IMR-90 (cell line): ENCODE measurements around the gene CAT.

Experiments used
- BHLHE40 ChIP-seq: fragments of 150-350 bp; IDR thresholded peaks from 2 replicates; pipeline ENCODE4 v1.6.1; 2016; ENCODE audit warnings: mild to moderate bottlenecking, low read depth, low read length
- CTCF ChIP-seq: conservative IDR thresholded peaks from 2 replicates; pipeline ENCODE4 v1.5.1; 2012; ENCODE audit warnings: mild to moderate bottlenecking, low read depth, low read length, improper control_type of control experiment
- FOS ChIP-seq: fragments of 150-350 bp; IDR thresholded peaks from 2 replicates; pipeline ENCODE4 v1.6.1; 2016; ENCODE audit warnings: low read depth, low read length
- MAFK ChIP-seq: IDR thresholded peaks from 2 replicates; pipeline ENCODE4 v1.6.1; 2012; ENCODE audit warnings: low read depth, low read length, improper control_type of control experiment
- MAZ ChIP-seq: IDR thresholded peaks from 2 replicates; pipeline ENCODE4 v1.6.1; 2012; ENCODE audit warnings: low read depth, mild to moderate bottlenecking, low read length, improper control_type of control experiment, moderate library complexity, borderline replicate concordance
- MXI1 ChIP-seq: IDR thresholded peaks from 2 replicates; pipeline ENCODE4 v1.6.1; 2012; ENCODE audit warnings: low read depth, mild to moderate bottlenecking, low read length, moderate library complexity, borderline replicate concordance
- NFE2L2 ChIP-seq: fragments of 150-350 bp; IDR thresholded peaks from 2 replicates; pipeline ENCODE4 v1.6.1; 2016; ENCODE audit warnings: low read depth, mild to moderate bottlenecking, low read length
- POLR2A ChIP-seq: IDR thresholded peaks from 2 replicates; pipeline ENCODE4 v1.6.1; 2012; ENCODE audit warnings: mild to moderate bottlenecking, low read depth, low read length
- RAD21 ChIP-seq: IDR thresholded peaks from 2 replicates; pipeline ENCODE4 v1.6.1; 2012; ENCODE audit warnings: low read length, improper control_type of control experiment
- RFX5 ChIP-seq: IDR thresholded peaks from 2 replicates; pipeline ENCODE4 v1.8.0; 2012; ENCODE audit warnings: low read depth, mild to moderate bottlenecking, low read length, moderate library complexity
- SMC3 ChIP-seq: fragments of 150-350 bp; IDR thresholded peaks from 2 replicates; pipeline ENCODE4 v1.6.1; 2016; ENCODE audit warnings: low read depth, mild to moderate bottlenecking, antibody characterized with exemption, low read length, moderate library complexity
- USF2 ChIP-seq: fragments of 150-350 bp; IDR thresholded peaks from 2 replicates; pipeline ENCODE4 v1.6.1; 2017; ENCODE audit warnings: mild to moderate bottlenecking, antibody characterized with exemption, low read length, low read depth

- no peak for TF ChIP-seq POLR2A
- no peak for TF ChIP-seq CTCF
- TF ChIP-seq RAD21 = no peak
- no peak for TF ChIP-seq MXI1
- no peak for TF ChIP-seq USF2
- TF ChIP-seq MAFK = no peak
- no peak for TF ChIP-seq BHLHE40
- TF ChIP-seq RFX5 = no peak
- TF ChIP-seq MAZ = no peak
- TF ChIP-seq SMC3 = no peak
- TF ChIP-seq FOS = no peak
- TF ChIP-seq NFE2L2 = no peak
Measured at GRCh38 chr11:34449013-34449412, 10.3 kb downstream of the CAT start.
